ENCODE data around the gene CALML5. TPM values are rescaled to one million over a fixed set of nuclear protein-coding genes. Genes with fewer than 3 reads are reported as not detected.

Gene CALML5
- total RNA-seq, 3 donors from 2014 or later = 31.0 to 31.1 TPM; not detected in 1

- no peak for TF ChIP-seq POLR2A (IDR thresholded peaks at IDR 0.05)
- TF ChIP-seq POLR2AphosphoS5 (IDR thresholded peaks at IDR 0.05) = no peak
- TF ChIP-seq CTCF (IDR thresholded peaks at IDR 0.05) = no peak
- intact Hi-C loops (cut with DNase I; ENCODE audit: low total_unique reads) = no loop called here
- DNase-seq (ENCODE audit: low spot score in 2 of 2) = peak in 1 of 2 donors; percentile 33
These were observed 7.0 kb downstream of the CALML5 start for GRCh38 chr10:5492322-5492855.

GRCh38 chr10:5491477-5491876 lies 7.9 kb downstream of the CALML5 start:
- Histone ChIP-seq H3K27ac (no peak overlapping the region), H3K27me3 (no peaks in the 10 kb centered on the region), H3K9me3 (no peaks in the 10 kb centered on the region), H3K36me3 (no peaks in the 10 kb centered on the region), H3K4me3 (no peak overlapping the region), H3K4me1 (peaks cover 0 to 3% of the 10 kb centered on the region in 2 donors)
- TF ChIP-seq CTCF (IDR thresholded peaks at IDR 0.05) = no peak
- no peak for TF ChIP-seq POLR2A (IDR thresholded peaks at IDR 0.05)
- TF ChIP-seq POLR2AphosphoS5 (IDR thresholded peaks at IDR 0.05) = no peak
- intact Hi-C loops (cut with DNase I; ENCODE audit: low total_unique reads) = no loop called here
- no peak for DNase-seq (ENCODE audit: low spot score in 2 of 2)

More at GRCh38 chr10:5492322-5492855, 7.0 kb downstream of the CALML5 start:
- H3K36me3 ChIP-seq = no peaks in the 10 kb centered on the region
- no peaks in the 10 kb centered on the region for H3K27me3 ChIP-seq
- no peak overlapping the region for H3K4me3 ChIP-seq
- H3K9me3 ChIP-seq = no peaks in the 10 kb centered on the region
- peak overlapping the region in 1 of 2 donors; percentile 71 for H3K27ac ChIP-seq
- H3K4me1 ChIP-seq = peaks cover 0 to 3% of the 10 kb centered on the region in 2 donors

DNA sequence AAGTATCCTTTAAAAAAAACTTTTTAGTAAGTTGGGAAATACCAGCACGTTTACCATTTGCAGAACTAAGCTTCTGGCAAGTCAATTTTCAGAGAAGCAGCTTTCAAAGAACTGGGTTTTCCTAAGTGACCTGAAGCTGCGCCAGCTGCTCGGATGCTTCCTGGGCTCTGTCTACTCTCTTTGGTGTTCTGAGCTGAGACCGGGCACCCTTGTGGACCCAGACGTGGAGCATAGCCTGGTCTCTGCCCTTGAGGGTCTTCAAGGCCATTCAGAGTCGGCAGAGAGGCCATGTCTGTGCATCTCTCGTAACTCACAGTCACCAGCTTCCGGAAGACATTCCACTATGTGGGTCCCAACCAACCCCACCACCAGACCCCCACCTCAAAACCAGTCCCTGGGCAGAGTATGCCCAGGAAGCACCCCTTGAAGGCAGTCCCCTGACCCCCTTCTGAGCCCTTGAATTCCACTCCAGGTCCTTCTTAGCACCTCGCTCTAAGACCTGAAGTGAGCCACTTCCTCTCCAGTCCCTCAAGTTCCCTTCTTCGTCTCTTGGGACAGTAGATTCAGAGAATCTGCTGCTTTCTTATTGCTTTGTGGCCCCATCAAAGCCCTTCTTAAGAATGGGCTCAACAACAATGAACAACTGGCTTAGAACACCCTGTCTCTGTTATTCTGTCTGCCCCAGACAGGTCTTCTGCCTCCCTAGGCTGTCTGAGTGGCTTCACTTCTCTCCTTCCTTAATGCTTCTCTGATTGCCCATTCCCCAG lies 8.5 kb downstream of the CALML5 start:
- no peak for TF ChIP-seq CTCF (IDR thresholded peaks at IDR 0.05)
- no peak for TF ChIP-seq POLR2AphosphoS5 (IDR thresholded peaks at IDR 0.05)
- TF ChIP-seq POLR2A (IDR thresholded peaks at IDR 0.05) = no peak
- Histone ChIP-seq H3K27me3 (no peaks in the 10 kb centered on the region), H3K9me3 (no peaks in the 10 kb centered on the region), H3K27ac (no peak overlapping the region), H3K36me3 (no peaks in the 10 kb centered on the region), H3K4me1 (peaks cover 0 to 3% of the 10 kb centered on the region in 2 donors), H3K4me3 (no peak overlapping the region)
- no peak for DNase-seq (ENCODE audit: low spot score in 2 of 2)
- intact Hi-C loops (cut with DNase I; ENCODE audit: low total_unique reads) = no loop called here

DNA sequence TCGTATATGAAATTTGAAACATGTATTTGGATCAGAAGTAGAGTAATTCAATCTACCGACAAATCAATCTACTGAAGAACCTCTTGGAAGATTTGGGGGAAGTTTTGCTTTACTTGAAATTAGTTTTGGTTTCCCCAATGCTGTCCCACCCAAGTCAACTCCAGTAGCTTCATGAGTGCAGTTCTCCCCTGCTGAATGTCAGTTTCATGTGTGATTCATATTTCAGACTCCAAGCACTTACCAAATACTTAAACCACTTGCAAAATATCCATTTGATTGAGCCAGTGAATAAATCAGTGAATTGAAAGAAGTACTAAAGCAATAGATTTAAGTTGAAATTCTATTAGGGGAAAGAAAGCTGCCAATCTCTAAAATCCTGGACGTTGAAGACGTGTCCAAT lies 9.3 kb downstream of the CALML5 start:
- intact Hi-C loops (cut with DNase I; ENCODE audit: low total_unique reads) = no loop called here
- H3K9me3 ChIP-seq = no peaks in the 10 kb centered on the region
- peak overlapping the region; percentile 91 to 92 for H3K27ac ChIP-seq
- no peaks in the 10 kb centered on the region for H3K27me3 ChIP-seq
- DNase-seq (ENCODE audit: low spot score in 2 of 2) = no peak
- no peaks in the 10 kb centered on the region for H3K36me3 ChIP-seq
- TF ChIP-seq CTCF (IDR thresholded peaks at IDR 0.05) = no peak
- no peak for TF ChIP-seq POLR2A (IDR thresholded peaks at IDR 0.05)
- H3K4me3 ChIP-seq = no peak overlapping the region
- peaks cover 0 to 3% of the 10 kb centered on the region in 2 donors for H3K4me1 ChIP-seq

Measured in breast epithelium (tissue), 4 donors.